Forelimb muscle (tissue), 1 donor: ENCODE results near the gene C10orf90. TPM values are rescaled to one million over a fixed set of nuclear protein-coding genes. Genes with fewer than 3 reads are reported as not detected.
A peak's percentile ranks its signal among the peaks of the same experiment; 100 is the strongest.

Experiments used
- DNase-seq: peaks from one replicate; pipeline ENCODE4 v3.0.0-alpha.2; 2013; ENCODE audit warnings: low read depth
- polyA plus RNA-seq: library from polyadenylated mRNA; unstranded; fragments of 120-200 nt; gene quantifications from one replicate; pipeline ENCODE4 v1.2.1, GENCODE V29; 2013; ENCODE audit not compliant: insufficient read length

Gene C10orf90
- polyA plus RNA-seq, 1 donor, result 0.30 TPM

DNA sequence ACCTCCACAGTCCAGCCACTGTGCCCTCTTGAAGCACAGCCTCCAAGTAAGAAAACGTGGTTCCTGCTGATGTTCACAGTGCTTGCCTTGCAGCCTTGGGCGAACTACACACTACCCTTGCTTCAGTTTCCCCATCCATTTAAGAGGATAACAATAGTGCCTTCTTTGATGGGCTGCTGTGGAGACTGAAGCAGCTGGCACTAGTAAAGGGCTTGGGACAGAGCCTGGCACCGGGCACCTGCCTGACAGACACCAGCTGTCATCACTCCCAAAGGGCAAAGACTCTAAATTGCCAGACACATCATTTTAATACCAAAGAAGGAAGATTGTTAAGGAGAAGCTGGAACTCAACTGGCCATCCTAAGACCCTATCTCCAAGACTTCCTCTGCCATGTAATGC is 3.1 kb upstream of the C10orf90 start:
- DNase-seq, result no peak

- DNase-seq, result no peak
These were observed 996 bp upstream of the C10orf90 start for GRCh38 chr10:126671402-126671975.

DNA sequence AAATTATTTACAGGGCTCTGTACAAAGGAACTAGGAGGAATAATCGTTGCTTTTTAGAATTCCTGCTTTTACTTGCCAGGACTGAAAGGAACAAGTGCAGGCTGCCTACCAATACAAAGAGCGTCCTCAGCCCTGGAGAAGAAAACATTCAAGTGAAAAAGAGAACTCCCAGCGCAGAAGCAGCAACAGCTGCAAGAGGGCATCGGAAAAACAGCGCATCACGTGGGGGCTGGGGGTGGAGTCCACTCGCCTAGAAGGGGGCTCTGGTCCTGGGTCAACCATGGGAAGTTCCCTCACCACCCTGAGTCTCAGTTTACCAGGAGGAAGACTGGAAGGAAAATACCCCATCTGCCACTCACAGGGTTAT is 385 bp upstream of the C10orf90 start:
- no peak for DNase-seq

DNA sequence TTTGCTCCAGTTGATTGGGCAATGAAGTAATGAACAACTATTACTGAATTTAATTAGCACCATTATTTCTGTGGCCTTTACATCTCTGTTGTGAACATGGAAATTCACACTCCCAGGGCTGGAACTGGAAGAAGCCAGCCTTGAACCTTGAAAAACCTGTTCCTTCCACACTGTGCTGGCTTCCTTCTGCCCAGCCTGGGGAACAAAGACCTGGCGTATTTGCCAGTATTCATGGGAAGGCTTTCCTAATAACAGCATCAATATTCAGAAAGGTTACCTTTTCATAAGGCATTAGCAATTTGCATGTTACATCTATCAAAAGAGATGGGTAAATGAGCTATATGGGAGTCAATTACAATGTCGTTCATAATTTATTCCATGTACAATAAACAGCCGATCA is 1.3 kb downstream of the C10orf90 start:
- DNase-seq, result no peak

DNA sequence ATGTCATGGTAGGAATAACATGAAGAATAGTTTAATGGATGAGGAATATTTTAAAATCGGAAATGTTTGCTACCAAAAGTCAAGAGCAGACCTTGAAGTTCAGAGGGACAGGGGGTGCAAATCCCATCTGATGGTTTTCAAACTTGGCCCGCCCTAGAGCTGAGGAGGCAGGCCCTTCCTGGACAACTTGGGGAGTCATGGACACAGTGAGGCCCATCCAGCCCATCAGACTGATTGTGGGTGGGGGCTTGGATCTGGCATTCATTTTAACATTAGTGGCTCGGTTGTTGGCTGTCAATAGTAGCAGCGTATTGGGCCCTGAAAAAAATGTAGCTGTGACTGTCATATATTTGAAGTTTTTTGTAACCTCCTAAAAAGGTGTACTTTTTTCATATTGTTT is 2.0 kb downstream of the C10orf90 start:
- DNase-seq, result no peak

DNA sequence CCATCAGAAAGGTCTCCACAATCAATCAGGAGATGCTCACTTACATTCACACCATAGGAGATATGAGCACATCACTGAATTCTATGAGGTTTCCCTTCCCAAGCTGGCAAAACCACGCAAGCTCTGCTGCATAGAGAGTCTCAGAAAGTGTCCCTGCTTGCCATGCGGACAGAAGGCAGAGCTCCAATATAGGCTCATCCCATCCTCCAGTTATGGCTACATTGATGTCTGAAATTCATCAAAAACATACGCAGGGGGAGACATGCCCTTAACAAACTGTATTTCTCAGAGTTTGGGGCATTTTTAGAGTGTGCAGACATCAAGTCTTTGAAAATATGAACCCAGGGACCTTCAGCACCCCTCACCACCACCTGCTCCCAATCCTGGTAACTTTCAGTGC is 2.9 kb downstream of the C10orf90 start:
- DNase-seq, result no peak

DNA sequence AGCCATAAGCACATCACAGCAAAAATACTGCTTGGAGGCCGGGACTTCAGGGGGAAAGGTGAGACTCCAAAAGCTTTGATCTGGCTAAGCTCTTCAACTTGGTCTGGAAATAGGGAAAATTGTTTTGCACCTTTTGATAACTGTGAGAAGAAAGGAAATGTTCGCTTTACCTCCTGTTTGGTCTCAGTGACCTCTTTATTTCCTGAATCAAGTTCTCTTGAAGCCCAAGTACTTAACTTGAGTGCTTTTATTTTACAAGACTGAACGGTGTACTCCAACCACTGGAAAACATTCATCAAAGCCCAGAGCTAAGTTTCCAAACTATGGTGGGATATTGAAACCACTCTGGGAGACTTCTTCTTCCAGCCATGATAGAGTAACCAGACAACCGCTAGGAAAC is 5.3 kb downstream of the C10orf90 start:
- DNase-seq, result no peak

DNA sequence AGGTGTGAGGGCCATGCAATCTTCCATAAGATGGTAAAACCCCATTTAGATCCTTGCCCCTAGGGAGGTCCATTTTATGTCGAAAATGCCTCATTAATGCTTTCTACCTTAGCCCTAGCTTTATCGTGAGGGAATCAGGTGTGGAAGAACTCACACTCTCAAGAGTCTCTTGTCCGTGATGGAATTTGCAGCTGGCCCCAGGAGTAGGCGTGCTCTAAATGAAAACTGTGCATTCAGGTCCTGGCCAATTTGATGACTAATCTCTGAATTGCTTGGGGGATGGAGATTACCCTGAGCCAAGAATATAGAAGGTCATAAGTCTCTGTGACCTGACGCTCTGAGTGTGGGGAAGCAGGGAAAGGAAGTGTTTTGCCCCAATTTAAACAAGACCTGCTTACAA is 6.6 kb downstream of the C10orf90 start:
- DNase-seq, result peak; percentile 65

GRCh38 chr10:126663328-126663727 is 7.2 kb downstream of the C10orf90 start:
- peak; percentile 91 for DNase-seq

DNA sequence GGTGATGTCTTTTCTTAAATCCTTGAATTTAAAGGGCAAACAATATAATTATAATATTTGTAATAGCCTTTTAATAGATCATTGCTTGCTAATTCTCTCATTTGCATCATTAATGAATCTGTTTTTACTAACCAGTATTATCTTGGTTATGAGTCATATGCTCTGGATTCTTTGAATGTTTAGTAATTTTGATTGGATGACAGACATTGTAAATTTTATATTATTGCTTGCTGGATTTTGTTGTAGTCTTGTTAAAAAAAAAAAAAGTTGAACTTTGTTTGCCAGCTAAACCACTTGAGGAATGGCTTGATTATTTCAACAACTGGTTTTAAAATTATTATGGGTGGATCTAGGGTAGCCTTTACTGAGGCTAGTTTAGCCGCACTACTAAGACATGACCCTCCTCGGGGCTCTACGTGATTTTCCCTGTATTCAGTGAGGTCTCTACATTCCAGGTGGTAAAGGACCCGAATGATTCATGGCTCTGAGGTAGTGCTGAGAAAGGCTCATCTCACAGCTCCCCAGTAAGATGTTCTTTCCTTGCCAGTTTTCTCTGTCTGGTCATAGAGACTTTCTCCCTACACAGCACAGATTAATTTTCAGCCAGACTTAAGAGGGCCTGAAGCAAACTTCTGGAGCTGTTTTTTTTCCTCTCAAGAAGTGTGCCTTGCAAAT is 8.5 kb downstream of the C10orf90 start:
- DNase-seq, result peak; percentile 59

DNA sequence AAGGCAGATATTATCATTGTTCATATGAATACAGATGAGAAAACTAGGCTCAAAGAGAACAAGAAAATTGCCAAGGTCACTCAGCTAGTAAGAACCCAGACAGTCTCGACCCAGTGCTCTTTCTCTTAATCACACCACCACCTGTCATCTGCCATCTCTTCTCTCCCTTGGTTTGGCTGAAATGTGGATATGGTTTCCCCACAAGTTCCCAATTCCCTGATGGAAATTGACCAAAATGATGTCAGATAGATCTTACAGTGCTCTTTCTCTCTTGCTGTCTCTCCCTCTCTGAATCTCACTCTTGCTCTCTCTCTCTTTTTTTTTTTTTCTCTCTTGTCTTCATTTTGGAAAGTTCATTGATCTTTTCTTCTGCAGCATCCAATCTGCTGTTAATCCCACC is 9.1 kb downstream of the C10orf90 start:
- DNase-seq, result no peak

GRCh38 chr10:126659750-126660149 is 10.7 kb downstream of the C10orf90 start:
- no peak for DNase-seq

DNA sequence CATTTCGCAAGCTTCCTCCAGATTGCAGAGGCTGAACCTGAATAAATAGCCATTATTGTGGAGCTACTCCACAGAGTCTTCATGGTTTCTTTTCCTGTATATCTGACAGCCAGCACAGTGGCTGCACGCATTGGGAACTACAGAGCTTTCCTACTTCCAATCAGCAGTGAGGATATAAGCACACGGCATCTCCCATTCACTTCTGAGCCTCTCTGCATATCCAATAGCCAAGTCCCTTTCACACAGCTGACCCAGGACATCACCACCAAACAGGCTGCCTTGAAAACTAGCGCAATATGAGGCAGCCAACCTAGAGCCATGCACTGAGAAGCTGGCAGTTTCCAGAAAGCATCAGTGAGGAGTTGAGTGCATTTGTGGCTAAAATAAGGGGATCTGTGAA is 11.6 kb downstream of the C10orf90 start:
- DNase-seq, result no peak

DNA sequence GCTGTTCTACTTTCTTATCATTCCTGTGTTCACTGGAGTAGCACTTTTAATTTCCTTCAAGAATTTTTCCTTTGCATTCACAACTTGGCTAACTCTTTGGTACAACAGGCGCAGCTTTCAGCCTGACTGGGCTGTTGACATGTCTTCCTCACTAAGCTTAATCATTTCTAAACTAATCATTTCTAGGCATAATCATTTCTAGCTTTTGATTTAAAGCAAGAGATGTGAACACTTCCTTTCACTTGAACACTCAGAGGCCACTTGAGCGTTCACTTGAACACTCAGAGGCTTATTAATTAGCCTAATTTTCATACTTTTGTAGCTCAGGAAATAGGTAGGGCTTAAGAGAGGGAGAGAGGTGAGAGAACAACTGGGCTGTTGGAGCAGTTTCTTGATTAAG is 15.9 kb downstream of the C10orf90 start:
- DNase-seq, result no peak

GRCh38 chr10:126651467-126651866 is 19.0 kb downstream of the C10orf90 start:
- DNase-seq, result no peak

- no peak for DNase-seq
These were observed 20.3 kb downstream of the C10orf90 start for GRCh38 chr10:126650161-126650560.

DNA sequence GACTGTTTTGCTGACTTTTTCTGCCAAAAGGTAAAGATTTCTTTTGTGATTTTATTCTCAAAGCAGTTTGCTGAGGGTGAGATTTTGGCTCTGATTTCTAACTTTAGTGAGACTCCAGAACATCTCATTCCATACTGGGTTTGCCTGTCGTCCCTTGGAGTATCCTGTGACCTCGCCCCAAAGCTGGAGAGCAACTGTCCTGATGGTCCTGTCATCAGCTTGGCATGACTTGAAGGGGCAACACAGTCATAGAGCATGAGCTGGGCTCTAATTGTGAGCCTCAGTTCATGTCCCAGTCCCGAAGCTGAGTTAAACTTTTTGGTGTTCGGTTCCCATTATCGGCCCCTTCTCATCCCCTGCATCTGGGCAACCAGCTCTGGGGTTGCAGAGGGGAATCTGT is 23.4 kb downstream of the C10orf90 start:
- DNase-seq, result no peak

- DNase-seq, result no peak
These were observed 24.4 kb downstream of the C10orf90 start for GRCh38 chr10:126646110-126646509.

- no peak for DNase-seq
These were observed 30.1 kb downstream of the C10orf90 start for GRCh38 chr10:126640401-126640800.

GRCh38 chr10:126639084-126639483 is 31.4 kb downstream of the C10orf90 start:
- no peak for DNase-seq

DNA sequence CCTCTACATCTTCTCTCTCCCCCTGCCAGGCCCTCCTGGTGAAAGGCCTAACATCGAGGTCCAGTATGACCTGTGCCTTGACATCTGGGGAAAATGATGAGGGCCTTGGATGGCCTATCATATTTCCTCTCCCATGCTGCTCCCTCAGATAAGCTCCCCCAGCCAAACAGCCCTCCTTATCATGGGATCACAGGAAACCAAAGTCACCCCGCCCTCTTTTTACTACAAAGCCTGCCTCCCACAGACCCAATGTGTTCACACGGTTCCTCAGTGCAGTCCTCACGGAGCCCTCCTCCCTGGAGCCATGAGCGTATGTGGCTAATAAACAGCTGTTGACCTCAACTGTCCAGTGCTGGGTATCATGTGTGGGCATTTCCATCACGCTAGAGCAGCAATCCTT is 32.0 kb downstream of the C10orf90 start:
- no peak for DNase-seq

- no peak for DNase-seq
These were observed 33.0 kb downstream of the C10orf90 start for GRCh38 chr10:126637501-126637900.

DNA sequence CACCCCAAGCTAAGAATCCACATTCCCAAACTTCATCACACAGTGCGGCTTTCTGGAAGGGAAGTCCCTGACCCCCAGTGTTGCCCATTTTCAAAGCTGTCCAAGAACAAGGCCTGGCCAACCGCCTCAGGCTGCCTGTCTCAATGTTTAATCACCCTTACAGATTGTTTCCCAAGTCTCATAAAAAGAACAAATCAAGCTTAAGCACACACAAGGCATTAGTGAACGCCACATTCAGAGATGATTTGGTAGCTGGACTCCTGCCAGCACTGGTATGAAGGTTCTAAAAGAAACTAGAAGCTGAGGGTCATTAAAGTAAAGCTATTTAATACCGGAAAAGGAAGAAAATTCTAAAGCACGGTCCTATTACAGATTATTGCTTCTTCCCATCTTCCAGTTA is 35.6 kb downstream of the C10orf90 start:
- no peak for DNase-seq

GRCh38 chr10:126634347-126634746 is 36.1 kb downstream of the C10orf90 start:
- no peak for DNase-seq
